ENCODE measurements around the gene SUPT4H1.

Gene SUPT4H1

DNA sequence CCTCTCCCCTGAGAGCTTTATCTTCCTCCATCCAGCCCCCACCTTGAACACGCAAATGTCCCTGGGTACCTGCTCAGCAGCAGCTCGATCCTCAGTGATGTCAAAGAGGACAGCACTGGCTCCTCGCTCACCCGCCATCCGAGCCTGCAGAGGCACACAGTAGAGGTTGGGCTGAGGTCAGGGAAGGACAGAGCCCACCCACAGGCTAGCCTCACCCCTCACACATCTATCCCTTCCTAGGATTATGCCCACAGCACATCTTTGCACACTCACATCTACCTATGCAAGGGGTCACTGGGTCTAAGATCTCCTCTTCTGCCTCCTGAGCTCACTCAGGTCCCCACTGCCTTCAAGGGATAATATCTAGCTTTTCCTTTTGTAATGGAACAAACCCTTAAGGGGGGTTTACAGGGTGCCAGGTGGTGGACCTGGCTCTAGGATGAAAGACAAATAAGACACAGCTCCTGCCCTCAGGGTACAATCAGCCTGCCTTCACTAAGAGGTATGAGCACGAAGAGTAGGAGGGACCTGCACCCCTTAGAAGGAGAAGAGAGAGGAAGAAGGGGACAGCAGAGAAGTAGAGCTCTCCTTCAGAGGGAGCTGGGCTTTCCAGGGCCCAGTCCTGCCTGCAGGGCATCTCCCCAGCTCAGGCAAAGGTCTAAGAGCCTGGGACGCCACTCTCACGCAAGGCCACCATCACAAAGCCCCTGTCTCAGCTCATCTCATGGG, 11.6 kb upstream of the SUPT4H1 start:
- Histone ChIP-seq H3K9me3 (ENCODE audit: control insufficient read depth, insufficient read depth, low read length) (no peaks in the 10 kb centered on the region), H3K36me3 (ENCODE audit: control insufficient read depth, insufficient read depth, low read length) (no peaks in the 10 kb centered on the region), H3K27me3 (ENCODE audit: control insufficient read depth, insufficient read depth, low read length) (no peaks in the 10 kb centered on the region), H3K4me3 (ENCODE audit: low read length) (no peak overlapping the region), H3K27ac (ENCODE audit: low read length) (no peak overlapping the region), H3K4me1 (ENCODE audit: control insufficient read depth, insufficient read depth, low read length) (no peaks in the 10 kb centered on the region)
- no CpG with 5 or more reads among the region's 8 CpGs for WGBS (ENCODE audit: insufficient coverage, insufficient read length)
- DNase-seq (ENCODE audit: low read depth, low spot score), result no peak

DNA sequence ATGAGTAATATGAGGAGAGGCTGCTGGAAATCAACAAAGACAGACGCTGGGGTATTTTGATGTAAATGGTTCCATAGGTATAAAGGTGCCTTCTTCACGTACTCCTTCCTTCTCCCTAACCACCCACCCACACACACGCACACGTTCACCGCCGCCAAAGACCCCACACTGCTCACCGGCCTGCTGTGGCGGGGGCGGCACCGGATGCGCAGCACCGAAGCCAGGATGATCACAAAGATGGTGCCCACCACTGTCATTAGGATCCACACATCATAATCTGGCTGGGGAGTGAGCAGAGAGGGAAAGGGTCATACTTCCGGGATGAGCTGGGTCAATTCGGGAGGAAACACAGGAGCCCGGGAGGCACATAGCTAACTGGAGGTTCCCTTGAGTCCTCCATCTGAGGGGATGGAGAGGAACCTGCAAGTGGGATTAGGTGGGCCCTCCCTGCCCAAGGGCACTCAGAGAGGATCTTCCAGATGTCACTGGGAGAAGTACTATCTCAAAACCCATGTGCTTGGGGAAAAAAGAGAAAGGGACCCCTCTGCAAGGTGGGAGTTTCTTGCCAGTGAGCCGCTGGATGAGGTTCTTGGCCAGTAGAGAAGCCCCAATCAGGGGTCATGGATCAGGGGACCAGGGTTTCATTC, 10.5 kb upstream of the SUPT4H1 start:
- H3K4me3 ChIP-seq (ENCODE audit: low read length), result no peak overlapping the region
- no peaks in the 10 kb centered on the region for H3K36me3 ChIP-seq (ENCODE audit: control insufficient read depth, insufficient read depth, low read length)
- H3K4me1 ChIP-seq (ENCODE audit: control insufficient read depth, insufficient read depth, low read length), result no peaks in the 10 kb centered on the region
- H3K9me3 ChIP-seq (ENCODE audit: control insufficient read depth, insufficient read depth, low read length), result no peaks in the 10 kb centered on the region
- no CpG with 5 or more reads among the region's 16 CpGs for WGBS (ENCODE audit: insufficient coverage, insufficient read length)
- H3K27me3 ChIP-seq (ENCODE audit: control insufficient read depth, insufficient read depth, low read length), result no peaks in the 10 kb centered on the region
- H3K27ac ChIP-seq (ENCODE audit: low read length), result no peak overlapping the region
- DNase-seq (ENCODE audit: low read depth, low spot score), result no peak

DNA sequence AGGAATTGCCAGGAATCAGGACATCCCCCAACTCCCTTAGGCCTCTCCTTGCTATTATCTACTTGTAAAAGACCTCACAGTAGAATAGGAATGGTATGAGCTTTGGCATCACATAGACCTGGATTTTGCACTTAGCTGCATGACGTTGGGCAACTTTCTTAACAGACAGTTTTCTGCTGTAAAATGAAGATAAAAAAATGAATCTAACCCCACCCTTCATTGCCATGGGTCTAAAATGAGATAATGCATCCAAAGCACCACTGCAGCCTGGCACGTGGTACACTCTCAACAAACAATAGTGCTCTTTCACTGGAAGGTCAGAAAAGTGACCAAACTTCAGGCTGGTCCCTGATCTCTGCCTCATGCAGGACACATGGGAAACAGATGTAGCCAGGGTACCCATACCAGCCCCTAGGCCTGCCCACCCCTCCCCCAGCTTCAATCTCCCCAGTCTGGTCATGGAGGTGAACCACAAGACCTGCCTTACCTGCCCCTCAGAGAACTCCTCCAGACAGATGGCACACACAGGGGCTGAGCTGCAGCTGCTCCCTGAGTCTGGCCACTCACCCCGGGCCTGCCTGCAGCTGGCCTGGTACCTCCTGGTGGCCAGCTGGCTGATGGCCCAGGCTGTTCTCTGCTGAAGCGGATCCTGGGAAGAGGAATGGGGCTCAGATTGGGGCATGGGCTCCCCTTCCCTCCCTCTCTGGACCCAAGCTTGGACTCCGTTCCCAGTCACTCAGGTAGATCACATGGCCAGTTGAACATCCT, 8.5 kb upstream of the SUPT4H1 start:
- H3K4me3 ChIP-seq (ENCODE audit: low read length), result no peak overlapping the region
- H3K27ac ChIP-seq (ENCODE audit: low read length), result no peak overlapping the region
- no peaks in the 10 kb centered on the region for H3K9me3 ChIP-seq (ENCODE audit: control insufficient read depth, insufficient read depth, low read length)
- no peaks in the 10 kb centered on the region for H3K27me3 ChIP-seq (ENCODE audit: control insufficient read depth, insufficient read depth, low read length)
- H3K36me3 ChIP-seq (ENCODE audit: control insufficient read depth, insufficient read depth, low read length), result no peaks in the 10 kb centered on the region
- DNase-seq (ENCODE audit: low read depth, low spot score), result no peak
- no peaks in the 10 kb centered on the region for H3K4me1 ChIP-seq (ENCODE audit: control insufficient read depth, insufficient read depth, low read length)
- WGBS (ENCODE audit: insufficient coverage, insufficient read length), result no CpG with 5 or more reads among the region's 5 CpGs

DNA sequence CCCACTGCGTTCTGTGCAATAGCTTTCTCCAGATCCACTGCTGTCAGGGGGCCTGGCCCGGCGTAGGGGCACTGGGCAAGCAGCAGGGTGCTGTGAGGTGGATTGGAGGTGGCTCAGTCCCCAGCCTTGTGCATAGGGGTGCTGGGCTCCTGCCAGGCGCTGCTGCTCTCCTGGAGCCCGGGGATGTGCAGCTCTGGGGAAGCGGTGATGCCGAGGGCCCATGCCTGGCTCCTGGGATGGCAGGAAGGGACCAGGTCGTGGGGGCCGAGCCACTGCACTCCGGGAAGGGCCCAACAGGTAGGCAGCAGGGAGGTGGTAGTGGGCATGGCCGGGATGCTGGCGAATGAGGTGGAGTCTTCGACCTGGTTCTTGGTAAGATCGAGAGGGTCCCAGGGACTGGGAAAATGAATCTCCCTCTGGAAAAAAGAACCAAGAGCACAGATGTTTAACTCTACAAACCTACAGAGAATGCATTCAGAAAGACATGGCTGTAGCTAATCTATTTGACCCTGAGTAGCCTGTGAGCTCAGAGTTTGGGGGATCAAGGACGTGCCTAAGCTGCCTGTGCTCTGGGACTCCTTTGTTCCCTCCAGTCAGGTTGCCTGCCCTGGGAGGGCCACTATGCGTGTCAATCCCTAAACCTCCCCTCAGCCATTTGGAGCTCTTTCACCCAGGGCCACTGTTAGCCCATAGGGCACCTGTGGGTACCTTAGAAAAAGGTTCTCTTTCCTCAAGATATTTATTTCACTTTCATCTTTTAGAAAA, 6.6 kb upstream of the SUPT4H1 start:
- no peaks in the 10 kb centered on the region for H3K36me3 ChIP-seq (ENCODE audit: control insufficient read depth, insufficient read depth, low read length)
- H3K4me3 ChIP-seq (ENCODE audit: low read length), result no peak overlapping the region
- no peak for DNase-seq (ENCODE audit: low read depth, low spot score)
- H3K9me3 ChIP-seq (ENCODE audit: control insufficient read depth, insufficient read depth, low read length), result no peaks in the 10 kb centered on the region
- no peaks in the 10 kb centered on the region for H3K4me1 ChIP-seq (ENCODE audit: control insufficient read depth, insufficient read depth, low read length)
- no peak overlapping the region for H3K27ac ChIP-seq (ENCODE audit: low read length)
- WGBS (ENCODE audit: insufficient coverage, insufficient read length), result no CpG with 5 or more reads among the region's 16 CpGs
- H3K27me3 ChIP-seq (ENCODE audit: control insufficient read depth, insufficient read depth, low read length), result no peaks in the 10 kb centered on the region

DNA sequence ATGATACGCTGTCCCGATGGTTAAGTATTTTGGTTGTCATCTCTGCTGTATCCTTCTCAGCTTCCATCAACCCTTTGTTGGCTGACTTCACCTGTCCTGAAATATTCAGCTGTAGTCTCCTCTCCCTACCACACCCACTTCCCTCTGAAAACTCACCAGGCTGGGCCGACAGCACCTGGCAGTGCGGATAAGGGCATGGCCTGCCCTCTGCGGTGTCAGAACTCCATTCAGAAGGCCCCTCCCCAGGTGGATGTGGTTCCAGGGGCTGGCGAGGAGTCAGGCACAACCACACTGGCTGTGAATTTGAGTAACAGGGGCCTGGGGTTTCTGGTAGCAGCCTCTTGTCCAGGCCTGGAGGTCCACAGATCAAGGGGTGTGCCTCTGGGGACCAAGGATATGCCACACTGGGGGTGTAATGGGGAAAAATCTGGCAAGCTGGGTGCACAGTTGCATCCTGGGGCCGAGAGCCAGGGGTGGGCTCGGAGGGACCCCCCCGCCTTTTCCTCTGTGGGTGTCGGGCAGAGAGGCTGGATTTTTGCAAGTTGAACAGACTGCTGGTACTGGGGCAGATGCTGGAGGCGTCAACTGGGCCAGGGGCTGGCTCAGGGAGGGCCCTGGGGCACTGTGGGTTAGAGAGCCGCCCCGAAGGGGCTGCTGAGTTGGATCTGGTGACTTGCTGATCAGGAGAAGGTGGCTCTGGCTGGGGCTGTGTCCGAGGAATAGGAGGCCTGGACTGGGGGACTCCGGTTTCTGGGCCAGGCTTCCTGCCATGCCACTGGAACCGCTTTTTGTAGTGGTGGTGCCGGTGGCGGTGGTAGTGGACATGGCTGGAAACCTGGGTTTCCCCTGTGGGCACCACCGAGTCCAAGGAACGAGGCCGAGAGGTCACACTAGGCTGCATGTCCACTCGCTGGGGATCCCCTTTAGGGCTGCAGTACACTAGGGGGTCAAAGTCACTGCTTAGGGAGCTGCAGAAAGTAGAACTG, 5.6 kb upstream of the SUPT4H1 start:
- no peak for DNase-seq (ENCODE audit: low read depth, low spot score)
- Histone ChIP-seq H3K4me1 (ENCODE audit: control insufficient read depth, insufficient read depth, low read length) (no peaks in the 10 kb centered on the region), H3K4me3 (ENCODE audit: low read length) (no peak overlapping the region), H3K27me3 (ENCODE audit: control insufficient read depth, insufficient read depth, low read length) (no peaks in the 10 kb centered on the region), H3K9me3 (ENCODE audit: control insufficient read depth, insufficient read depth, low read length) (no peaks in the 10 kb centered on the region), H3K27ac (ENCODE audit: low read length) (no peak overlapping the region), H3K36me3 (ENCODE audit: control insufficient read depth, insufficient read depth, low read length) (no peaks in the 10 kb centered on the region)
- no CpG with 5 or more reads among the region's 22 CpGs for WGBS (ENCODE audit: insufficient coverage, insufficient read length)

DNA sequence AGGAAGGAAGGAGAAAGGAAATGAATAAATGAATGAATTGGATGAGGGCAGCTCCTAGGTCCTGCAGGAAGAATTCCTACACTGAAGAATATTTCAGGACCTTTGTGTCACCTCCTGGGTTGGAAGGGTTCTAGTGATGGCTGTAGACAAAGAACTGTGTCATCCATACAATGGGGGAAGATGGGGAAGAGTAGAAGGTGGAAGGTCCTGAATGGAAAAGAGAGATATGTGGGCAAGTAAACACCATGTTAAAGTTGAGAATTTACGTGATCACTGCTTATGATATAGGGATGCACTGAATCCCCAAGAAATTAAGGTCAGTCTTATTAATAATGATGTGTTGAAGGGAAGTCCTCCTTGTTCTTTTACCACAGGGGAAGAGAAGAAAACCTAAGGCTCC, 4.2 kb upstream of the SUPT4H1 start:
- WGBS (ENCODE audit: insufficient coverage, insufficient read length), result no CpG with 5 or more reads among the region's 1 CpG

DNA sequence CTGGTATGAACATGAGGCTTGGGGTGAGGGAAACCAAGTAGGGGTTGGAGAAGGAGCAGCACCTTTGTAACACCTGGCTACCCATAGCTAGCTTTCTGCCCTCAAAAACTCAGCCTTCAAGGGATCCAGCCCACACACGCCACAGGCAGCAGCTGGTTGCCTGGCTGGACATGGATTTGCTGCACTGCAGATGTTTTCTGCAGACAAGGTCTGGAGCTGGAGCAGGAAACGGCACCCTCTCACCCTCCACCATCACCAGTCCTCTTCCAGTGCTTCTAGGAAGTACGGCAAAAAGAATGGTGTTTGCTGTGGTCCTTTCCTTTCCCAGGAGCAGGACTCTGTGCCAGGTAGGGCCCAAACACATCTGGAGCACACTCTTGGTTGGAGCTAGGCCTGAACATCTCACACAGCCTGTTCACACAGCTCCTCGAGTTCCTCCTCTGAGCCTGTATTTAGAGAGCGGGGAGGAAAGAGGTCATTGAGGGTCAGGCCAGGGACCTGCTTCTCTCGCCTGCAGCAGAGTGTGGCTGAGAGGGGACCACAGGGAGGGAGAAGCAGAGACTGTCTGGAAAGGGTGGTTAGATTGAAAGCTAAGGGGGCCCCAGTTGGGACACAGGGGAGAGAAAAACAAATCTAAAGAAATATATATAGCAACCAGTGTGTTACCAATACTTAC, 2.7 kb upstream of the SUPT4H1 start:
- Histone ChIP-seq H3K9me3 (ENCODE audit: control insufficient read depth, insufficient read depth, low read length) (no peaks in the 10 kb centered on the region), H3K4me1 (ENCODE audit: control insufficient read depth, insufficient read depth, low read length) (no peaks in the 10 kb centered on the region), H3K27me3 (ENCODE audit: control insufficient read depth, insufficient read depth, low read length) (no peaks in the 10 kb centered on the region), H3K27ac (ENCODE audit: low read length) (no peak overlapping the region), H3K36me3 (ENCODE audit: control insufficient read depth, insufficient read depth, low read length) (peaks cover 3% of the 10 kb centered on the region; the same call in 1 of the 2 replicates), H3K4me3 (ENCODE audit: low read length) (no peak overlapping the region)
- DNase-seq (ENCODE audit: low read depth, low spot score), result no peak
- no CpG with 5 or more reads among the region's 6 CpGs for WGBS (ENCODE audit: insufficient coverage, insufficient read length)

More for the DNA sequence above, 4.2 kb upstream of the SUPT4H1 start:
- no peak for DNase-seq (ENCODE audit: low read depth, low spot score)
- Histone ChIP-seq H3K27ac (ENCODE audit: low read length) (no peak overlapping the region), H3K9me3 (ENCODE audit: control insufficient read depth, insufficient read depth, low read length) (no peaks in the 10 kb centered on the region), H3K36me3 (ENCODE audit: control insufficient read depth, insufficient read depth, low read length) (no peaks in the 10 kb centered on the region), H3K27me3 (ENCODE audit: control insufficient read depth, insufficient read depth, low read length) (no peaks in the 10 kb centered on the region), H3K4me3 (ENCODE audit: low read length) (no peak overlapping the region), H3K4me1 (ENCODE audit: control insufficient read depth, insufficient read depth, low read length) (no peaks in the 10 kb centered on the region)

DNA sequence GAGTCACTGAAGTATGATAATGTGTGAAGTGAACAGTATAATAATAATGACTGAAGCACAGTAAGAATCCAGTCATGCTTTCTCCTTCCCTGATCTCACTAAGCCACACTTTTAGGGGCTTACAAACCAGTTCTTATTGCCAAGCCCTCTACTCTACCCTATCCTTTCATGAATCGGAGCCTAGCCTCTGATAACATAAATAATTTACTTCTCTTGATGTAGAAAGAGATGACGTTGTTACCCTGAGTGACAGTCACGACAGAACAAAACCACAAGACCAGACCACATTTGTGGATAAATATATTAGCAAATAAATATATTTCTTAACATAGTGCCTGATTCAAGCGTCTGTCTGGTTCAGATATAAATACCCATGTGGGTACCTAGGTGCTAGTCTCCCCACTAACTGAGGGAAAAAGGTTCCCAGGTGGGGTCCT, 1.4 kb upstream of the SUPT4H1 start:
- Histone ChIP-seq H3K27ac (ENCODE audit: low read length) (no peak overlapping the region), H3K9me3 (ENCODE audit: control insufficient read depth, insufficient read depth, low read length) (no peaks in the 10 kb centered on the region), H3K27me3 (ENCODE audit: control insufficient read depth, insufficient read depth, low read length) (no peaks in the 10 kb centered on the region), H3K4me1 (ENCODE audit: control insufficient read depth, insufficient read depth, low read length) (no peaks in the 10 kb centered on the region), H3K4me3 (ENCODE audit: low read length) (no peak overlapping the region), H3K36me3 (ENCODE audit: control insufficient read depth, insufficient read depth, low read length) (peaks cover 6% of the 10 kb centered on the region; the same call in 1 of the 2 replicates)
- no peak for DNase-seq (ENCODE audit: low read depth, low spot score)
- WGBS (ENCODE audit: insufficient coverage, insufficient read length), result no CpG with 5 or more reads among the region's 4 CpGs
